Erythroblast (primary cell): Measurements from ENCODE around the gene PTPRR.

ENCODE experiments used
- DNase-seq, 2 experiments: peaks; one replicate each; lab custom pipeline; 2025; lab: John Stamatoyannopoulos, UW
- GATA1 ChIP-seq: IDR thresholded peaks from 2 replicates; pipeline ENCODE4 v1.6.1; 2011; ENCODE audit warnings: low read depth, mild to moderate bottlenecking, control low read depth, low read length, moderate library complexity
- POLR2A ChIP-seq: IDR thresholded peaks from 2 replicates; pipeline ENCODE4 v1.6.1; 2011; ENCODE audit warnings: mild to moderate bottlenecking, low read length

Gene PTPRR

GRCh38 chr12:70670948-70671347 lies 249.6 kb downstream of the PTPRR start:
- TF ChIP-seq GATA1 = no peak
- TF ChIP-seq POLR2A = no peak

DNA sequence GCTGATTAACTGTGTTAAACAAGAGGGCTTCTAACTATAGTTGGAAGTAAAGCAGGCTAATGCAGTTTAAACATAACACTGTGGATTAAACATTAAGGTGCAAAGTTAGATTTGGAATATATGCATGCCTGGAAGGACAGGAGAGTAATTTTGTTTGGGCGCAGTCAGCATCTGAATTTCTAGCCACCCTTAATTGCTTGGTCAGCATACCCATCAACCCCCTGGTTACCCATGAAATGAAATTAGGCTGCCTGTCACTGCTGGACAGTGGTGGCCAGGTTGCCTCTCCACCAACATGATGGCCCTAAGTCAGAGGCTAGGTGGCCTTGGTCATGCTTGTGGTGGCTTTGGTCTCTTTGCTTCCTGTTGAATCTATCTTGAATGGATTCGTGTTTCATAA lies 253.3 kb downstream of the PTPRR start:
- no peak for DNase-seq
- TF ChIP-seq POLR2A = no peak

More at GRCh38 chr12:70670948-70671347, 249.6 kb downstream of the PTPRR start:
- no peak for DNase-seq

- no peak for DNase-seq
- TF ChIP-seq POLR2A (no peak), GATA1 (no peak)
Observed at GRCh38 chr12:70666364-70666763, 254.2 kb downstream of the PTPRR start.

DNA sequence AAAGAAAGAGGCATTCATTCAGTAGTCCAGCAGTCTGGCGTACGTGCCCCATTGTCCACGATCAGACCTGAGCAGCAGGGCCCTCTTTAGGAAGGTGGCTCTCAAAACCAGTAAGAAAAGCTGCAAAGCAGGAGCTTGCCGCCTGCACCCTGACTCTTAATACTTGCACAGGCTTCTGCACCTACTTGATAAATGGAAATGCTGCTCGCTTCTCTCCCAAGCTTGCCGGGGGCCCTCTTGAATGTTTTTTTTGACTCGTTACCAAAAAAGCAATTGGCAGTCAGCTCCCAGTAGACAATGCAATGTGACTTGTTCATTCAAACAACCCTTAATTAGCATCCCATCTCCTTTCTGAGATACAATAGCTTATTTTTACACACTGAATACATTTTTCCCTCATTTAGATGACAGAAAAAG lies 256.1 kb downstream of the PTPRR start:
- TF ChIP-seq POLR2A (no peak), GATA1 (no peak)
- no peak for DNase-seq

DNA sequence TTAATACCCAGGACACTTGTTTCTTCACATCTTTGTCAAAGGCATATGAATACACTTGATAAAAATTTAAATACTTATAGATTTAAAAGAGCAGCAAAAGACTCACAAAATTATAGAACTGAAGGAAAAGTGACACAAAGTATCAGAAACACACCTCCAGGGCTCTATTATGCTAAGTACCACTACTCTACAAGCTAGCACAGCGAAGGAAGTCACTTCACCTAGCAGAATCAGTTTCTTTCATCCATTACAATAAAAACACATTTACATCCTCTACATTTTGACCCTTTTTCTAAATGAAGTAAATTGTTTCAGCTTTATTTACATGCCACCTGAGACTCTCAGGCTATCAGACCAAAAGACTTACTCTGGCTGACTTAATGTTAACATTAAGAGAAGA lies 256.7 kb downstream of the PTPRR start:
- TF ChIP-seq POLR2A (no peak), GATA1 (no peak)
- no peak for DNase-seq

GRCh38 chr12:70661466-70662161 lies 258.9 kb downstream of the PTPRR start:
- TF ChIP-seq POLR2A (no peak), GATA1 (no peak)
- no peak for DNase-seq

DNA sequence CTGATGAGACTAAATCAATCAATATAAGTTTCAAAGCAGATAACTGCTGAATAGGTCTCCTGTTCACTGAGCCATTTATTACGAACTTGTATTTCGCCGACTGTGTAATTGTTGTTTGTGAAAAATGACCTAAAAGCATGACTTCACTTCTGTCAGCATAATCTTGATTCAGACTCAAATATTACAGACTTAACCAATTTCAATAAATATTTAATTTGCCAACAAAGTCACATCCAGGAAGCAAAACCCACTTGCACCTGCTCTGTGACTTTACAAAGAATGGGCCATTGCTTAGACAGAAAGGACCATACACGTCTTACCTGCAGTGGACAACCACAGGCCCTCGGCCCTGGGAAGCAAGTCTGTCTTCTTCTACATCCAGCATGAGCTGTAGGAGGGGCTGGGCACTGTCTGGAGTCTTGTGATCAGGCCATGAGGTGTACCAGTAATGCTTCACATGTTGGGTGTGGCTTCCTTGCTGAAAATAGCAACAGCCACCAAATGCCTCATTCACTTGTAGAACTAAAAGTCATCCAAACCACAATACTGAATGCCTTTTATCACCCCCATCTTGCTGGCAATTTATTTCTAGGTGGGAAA lies 259.8 kb downstream of the PTPRR start:
- peak; percentile 49 to 73 for DNase-seq
- TF ChIP-seq GATA1 (no peak), POLR2A (peak; percentile 61)

GRCh38 chr12:70660002-70660604 lies 260.4 kb downstream of the PTPRR start:
- no peak for TF ChIP-seq GATA1
- no peak for TF ChIP-seq POLR2A

GRCh38 chr12:70659077-70659606 lies 261.4 kb downstream of the PTPRR start:
- TF ChIP-seq POLR2A (no peak), GATA1 (no peak)
- DNase-seq = no peak

More at GRCh38 chr12:70660002-70660604, 260.4 kb downstream of the PTPRR start:
- DNase-seq = no peak

DNA sequence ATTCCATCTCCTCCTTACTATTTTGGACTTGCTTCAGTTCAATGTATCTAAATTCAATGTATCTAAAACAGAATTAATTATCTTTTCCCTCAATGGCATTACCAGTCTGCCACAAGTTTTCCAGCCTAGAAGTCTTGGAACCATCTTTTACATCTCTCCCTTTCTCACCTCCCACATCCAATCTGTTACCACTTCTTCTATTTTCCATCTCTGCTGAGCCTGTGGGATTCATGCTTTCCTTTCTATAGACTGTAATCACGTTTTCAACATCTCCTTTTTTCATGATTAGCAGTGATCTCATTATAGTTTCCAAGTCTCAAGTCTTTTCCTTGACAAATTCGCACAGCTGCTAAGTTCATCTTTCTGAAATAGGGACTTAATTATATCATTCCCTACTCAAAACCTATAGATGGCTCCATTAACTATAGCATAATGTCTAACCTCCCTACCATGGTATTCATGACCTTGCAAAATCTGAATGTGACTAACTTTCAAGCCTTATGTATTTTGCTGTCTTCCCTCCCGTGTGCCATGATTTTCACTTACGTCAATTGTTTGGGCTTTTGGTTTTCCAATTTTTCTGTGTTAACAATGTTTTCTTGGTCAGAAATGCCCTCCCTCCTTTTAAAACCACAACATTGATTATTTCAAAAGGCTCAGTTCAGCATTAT lies 262.8 kb downstream of the PTPRR start:
- DNase-seq = no peak
- TF ChIP-seq POLR2A = no peak
- no peak for TF ChIP-seq GATA1

- DNase-seq = no peak
- no peak for TF ChIP-seq GATA1
- no peak for TF ChIP-seq POLR2A
Observed at GRCh38 chr12:70652451-70652850, 268.1 kb downstream of the PTPRR start.

DNA sequence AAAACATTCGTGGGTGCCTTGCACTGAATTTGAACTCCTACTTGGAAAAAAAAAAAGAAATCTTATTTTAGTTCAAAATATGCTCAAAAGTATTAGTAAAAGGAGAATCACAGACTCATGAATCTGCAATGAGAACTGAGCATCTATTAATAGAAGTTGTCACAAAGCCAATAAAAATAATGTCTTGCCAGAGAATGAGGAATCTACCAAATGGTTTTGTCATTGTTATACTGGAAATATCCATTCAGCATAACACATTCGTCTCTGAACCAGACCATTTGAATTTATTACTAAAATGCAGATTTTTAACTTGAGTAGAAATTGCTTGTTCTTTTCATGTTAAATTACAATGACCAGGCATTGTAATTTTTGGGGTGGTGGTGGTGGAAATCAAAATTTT lies 271.7 kb downstream of the PTPRR start:
- TF ChIP-seq POLR2A (no peak), GATA1 (no peak)
- DNase-seq = no peak

DNA sequence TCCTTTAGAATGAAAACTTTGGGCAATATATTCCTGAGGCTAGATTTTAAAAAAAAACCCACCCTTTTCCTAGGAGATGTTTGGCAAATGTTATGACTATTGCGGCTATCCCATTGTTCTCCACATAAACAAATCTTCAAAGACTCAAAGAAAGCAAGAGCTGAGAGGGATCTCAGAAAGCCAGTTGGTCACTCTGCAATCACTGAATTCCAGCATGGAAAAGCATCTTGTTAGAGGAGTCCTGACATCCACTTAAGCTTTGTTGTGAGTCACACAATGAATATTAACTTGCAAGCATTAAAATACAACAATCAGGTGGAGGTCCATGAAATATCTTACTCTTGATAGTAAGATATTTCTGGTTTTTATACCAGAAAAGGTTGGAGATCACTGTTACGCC lies 272.3 kb downstream of the PTPRR start:
- no peak for DNase-seq
- TF ChIP-seq POLR2A (no peak), GATA1 (no peak)

DNA sequence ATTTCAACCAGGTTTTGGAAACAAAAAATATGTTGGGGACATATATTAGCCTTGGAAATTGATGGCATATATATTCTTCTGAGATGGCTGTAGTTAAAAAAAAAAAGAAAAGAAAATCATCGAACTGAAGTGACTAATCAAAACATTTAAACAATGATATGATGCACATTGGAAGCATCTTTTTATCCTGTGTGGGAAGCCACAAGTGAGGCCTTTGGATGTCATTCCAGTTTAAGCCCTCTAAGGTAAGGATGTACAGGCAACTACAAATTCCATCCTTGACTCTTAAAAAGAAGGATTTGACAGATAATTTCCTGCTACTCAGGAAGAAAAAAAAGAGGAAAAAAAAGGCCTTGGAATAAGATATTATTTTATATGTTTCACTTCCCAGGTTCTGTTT lies 273.7 kb downstream of the PTPRR start:
- DNase-seq = no peak
- no peak for TF ChIP-seq GATA1
- no peak for TF ChIP-seq POLR2A
